Embryonic facial prominence (tissue), 1 donor: ENCODE measurements around the gene STOML1.

Experiments
- DNase-seq: peaks from one replicate; pipeline ENCODE4 v3.0.0-alpha.2; 2016; ENCODE audit errors: extremely low spot score

STOML1 gene

GRCh38 chr15:73930790-73931281 lies 61.3 kb downstream of the STOML1 start:
- no peak for DNase-seq

GRCh38 chr15:73930371-73930770 lies 61.7 kb downstream of the STOML1 start:
- no peak for DNase-seq

GRCh38 chr15:73928971-73929627 lies 63.0 kb downstream of the STOML1 start:
- DNase-seq = no peak
